ENCODE measurements around the gene FUT9.

DNA sequence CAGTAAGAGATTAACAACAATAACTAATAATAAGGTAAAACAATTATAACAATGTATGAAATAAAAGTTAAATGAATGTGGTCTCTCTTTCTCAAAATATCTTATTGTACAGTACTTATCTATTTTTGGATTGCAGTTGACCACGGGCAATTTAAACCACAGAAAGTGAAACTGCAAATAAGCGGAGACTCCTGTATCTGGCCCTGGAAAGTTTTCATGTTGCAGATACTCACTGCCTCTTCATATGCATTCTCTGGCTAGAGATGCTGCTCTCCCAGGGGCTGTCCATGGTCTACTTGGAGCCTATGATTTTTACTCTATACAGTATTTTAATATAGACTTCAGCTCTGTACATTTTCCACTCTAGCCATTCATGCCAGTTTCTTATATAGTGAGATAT lies 230.8 kb downstream of the FUT9 start:
- TF ChIP-seq, protein P1, sequence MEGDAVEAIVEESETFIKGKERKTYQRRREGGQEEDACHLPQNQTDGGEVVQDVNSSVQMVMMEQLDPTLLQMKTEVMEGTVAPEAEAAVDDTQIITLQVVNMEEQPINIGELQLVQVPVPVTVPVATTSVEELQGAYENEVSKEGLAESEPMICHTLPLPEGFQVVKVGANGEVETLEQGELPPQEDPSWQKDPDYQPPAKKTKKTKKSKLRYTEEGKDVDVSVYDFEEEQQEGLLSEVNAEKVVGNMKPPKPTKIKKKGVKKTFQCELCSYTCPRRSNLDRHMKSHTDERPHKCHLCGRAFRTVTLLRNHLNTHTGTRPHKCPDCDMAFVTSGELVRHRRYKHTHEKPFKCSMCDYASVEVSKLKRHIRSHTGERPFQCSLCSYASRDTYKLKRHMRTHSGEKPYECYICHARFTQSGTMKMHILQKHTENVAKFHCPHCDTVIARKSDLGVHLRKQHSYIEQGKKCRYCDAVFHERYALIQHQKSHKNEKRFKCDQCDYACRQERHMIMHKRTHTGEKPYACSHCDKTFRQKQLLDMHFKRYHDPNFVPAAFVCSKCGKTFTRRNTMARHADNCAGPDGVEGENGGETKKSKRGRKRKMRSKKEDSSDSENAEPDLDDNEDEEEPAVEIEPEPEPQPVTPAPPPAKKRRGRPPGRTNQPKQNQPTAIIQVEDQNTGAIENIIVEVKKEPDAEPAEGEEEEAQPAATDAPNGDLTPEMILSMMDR (IDR thresholded peaks at IDR 0.05; ENCODE audit: low read depth, low read length, poor library complexity, severe bottlenecking): no peak
- no peak for TF ChIP-seq EZH2phosphoT487 (IDR thresholded peaks at IDR 0.05; ENCODE audit: borderline replicate concordance, low read length)

Measured in DOHH2 (cell line).